Measurements from ENCODE around the gene PRKCZ.

Gene PRKCZ

DNA sequence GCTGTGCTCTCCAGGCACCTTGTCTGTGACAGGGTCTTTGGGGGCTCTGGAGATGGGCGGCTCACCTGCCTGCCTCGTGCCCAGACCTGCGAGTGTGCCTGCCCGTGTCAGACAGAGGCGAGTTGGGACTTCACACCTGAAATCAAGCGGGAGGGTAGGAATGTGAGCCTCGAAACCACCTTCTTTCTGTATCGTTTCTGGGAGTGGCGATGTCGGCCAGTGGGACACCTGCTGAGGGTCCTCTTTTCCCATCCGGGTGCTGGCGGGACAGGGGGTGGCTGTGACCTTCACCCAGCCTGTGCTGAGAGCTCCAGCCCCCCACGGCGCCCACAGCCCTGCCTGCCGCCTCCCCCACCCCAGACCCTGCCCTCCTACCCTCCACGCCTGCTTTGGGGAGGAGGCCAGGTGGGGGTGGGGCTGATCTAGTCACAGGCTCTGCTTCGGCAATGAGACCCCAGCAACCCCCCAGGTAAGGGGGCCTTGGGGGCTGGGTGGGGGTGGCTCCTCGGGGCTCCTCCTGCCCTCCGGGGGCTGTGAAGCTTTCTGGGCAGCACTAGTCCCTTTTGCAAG, 160.0 kb downstream of the PRKCZ start:
- Mint-ChIP-seq H3K36me3 (ENCODE audit: insufficient read depth) (peaks cover 4% of the 10 kb centered on the region), H3K27me3 (no peaks in the 10 kb centered on the region), H3K4me1 (peaks cover 4% of the 10 kb centered on the region), H3K27ac (ENCODE audit: low read depth) (no peak overlapping the region), H3K9me3 (no peaks in the 10 kb centered on the region), H3K4me3 (no peak overlapping the region)
- ATAC-seq (replicated peaks; ENCODE audit: extremely low read depth, poor library complexity, severe bottlenecking): no peak
- DNase-seq (ENCODE audit: low spot score in 2 of 2): no peak

DNA sequence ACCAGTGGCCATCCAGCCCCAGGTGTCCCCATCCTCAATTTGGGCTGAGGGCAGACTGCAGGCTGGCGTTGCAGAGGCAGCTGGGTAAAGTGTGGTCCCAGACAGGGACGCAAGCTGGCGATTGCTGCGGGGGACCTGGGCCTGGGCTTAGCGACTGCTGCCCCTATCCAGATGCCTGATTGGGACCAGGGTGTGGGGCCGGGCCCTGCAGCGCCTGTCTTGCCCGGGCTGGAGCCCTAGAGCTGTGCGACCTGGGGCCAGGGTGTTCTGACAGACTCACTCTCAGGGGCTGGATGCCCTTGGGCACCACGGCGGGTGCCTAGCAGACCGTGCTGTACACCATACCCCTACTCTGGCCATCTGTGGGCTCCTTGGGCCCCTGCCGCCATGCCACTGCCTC, 160.6 kb downstream of the PRKCZ start:
- DNase-seq (ENCODE audit: low spot score in 2 of 2): no peak
- H3K27ac Mint-ChIP-seq (ENCODE audit: low read depth): no peak overlapping the region
- peaks cover 4% of the 10 kb centered on the region for H3K36me3 Mint-ChIP-seq (ENCODE audit: insufficient read depth)
- H3K9me3 Mint-ChIP-seq: no peaks in the 10 kb centered on the region
- H3K4me3 Mint-ChIP-seq: no peak overlapping the region
- no peaks in the 10 kb centered on the region for H3K27me3 Mint-ChIP-seq
- ATAC-seq (replicated peaks; ENCODE audit: extremely low read depth, poor library complexity, severe bottlenecking): no peak
- H3K4me1 Mint-ChIP-seq: peaks cover 4% of the 10 kb centered on the region

DNA sequence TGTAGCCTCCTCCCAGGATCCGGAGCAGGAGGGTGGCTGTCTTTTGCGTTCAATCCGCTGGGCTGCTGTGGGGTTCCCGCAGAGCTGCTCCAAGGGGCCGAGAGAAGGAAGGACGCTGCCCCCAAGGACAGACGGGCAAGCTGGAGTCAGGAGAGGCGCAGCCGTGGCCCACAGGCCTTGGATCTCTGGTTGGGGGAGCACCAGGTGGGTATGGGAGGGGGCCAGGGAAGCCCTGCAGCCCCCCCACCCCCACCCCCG, 162.0 kb downstream of the PRKCZ start:
- peak overlapping the region; percentile 41 for H3K27ac Mint-ChIP-seq (ENCODE audit: low read depth)
- H3K4me1 Mint-ChIP-seq: no peaks in the 10 kb centered on the region
- no peaks in the 10 kb centered on the region for H3K27me3 Mint-ChIP-seq
- peak overlapping the region; percentile 34 for H3K4me3 Mint-ChIP-seq
- ATAC-seq (replicated peaks; ENCODE audit: extremely low read depth, poor library complexity, severe bottlenecking) (no peak), DNase-seq (ENCODE audit: low spot score in 2 of 2) (no peak)
- peaks cover 3% of the 10 kb centered on the region for H3K36me3 Mint-ChIP-seq (ENCODE audit: insufficient read depth)
- H3K9me3 Mint-ChIP-seq: no peaks in the 10 kb centered on the region

DNA sequence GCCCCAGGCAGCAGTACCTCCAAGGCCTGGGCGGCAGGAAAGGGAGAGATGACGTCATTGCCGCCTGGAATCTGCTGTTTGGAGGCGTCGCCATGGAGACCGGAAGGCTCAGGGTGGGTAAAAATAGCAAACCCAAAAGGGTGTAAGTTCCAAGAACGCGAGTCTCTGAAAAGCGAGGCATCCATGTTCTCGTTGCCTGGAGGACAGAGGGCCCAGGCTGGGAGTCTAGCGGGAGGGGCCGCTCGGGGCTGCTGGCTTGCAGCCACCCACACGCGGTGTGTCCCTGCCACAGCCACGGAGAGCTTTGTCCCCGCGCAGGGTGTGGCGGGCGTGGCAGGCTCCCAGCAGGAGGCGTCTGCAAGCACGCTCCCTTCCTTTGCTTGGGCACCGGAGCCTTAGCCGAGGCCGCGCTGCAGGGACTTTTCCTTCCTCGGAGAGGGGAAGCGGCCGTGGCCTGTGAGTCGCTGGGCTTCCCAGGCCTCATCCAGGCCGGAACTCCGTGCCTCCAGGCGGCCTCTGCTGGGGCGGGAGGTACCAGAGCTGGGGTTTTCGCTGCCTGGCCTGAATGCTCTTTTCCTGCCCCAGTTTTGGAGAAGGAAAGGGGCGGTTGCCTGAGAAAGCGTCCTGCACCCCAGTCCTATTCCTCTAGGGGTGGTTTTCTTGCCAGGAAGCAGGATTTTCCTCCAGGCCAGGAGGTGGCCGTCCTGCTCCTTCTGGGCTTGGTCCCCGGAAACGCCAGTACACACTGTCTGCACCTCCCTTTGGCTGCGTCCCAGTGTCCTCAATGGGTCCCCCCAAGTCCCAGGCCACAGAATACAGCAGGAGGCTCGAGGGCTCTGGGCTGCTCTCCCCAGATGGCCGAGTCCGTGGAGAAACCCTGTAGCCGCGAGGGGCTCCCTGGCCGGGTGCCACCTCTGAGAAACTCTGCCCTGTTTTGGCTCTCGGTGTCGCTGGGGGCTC, 162.6 kb downstream of the PRKCZ start:
- Mint-ChIP-seq H3K36me3 (ENCODE audit: insufficient read depth) (peaks cover 3% of the 10 kb centered on the region), H3K4me3 (peak overlapping the region; percentile 34), H3K27ac (ENCODE audit: low read depth) (no peak overlapping the region), H3K9me3 (no peaks in the 10 kb centered on the region), H3K4me1 (no peaks in the 10 kb centered on the region), H3K27me3 (no peaks in the 10 kb centered on the region)
- ATAC-seq (replicated peaks; ENCODE audit: extremely low read depth, poor library complexity, severe bottlenecking): peak; percentile 79
- DNase-seq (ENCODE audit: low spot score in 2 of 2): no peak

DNA sequence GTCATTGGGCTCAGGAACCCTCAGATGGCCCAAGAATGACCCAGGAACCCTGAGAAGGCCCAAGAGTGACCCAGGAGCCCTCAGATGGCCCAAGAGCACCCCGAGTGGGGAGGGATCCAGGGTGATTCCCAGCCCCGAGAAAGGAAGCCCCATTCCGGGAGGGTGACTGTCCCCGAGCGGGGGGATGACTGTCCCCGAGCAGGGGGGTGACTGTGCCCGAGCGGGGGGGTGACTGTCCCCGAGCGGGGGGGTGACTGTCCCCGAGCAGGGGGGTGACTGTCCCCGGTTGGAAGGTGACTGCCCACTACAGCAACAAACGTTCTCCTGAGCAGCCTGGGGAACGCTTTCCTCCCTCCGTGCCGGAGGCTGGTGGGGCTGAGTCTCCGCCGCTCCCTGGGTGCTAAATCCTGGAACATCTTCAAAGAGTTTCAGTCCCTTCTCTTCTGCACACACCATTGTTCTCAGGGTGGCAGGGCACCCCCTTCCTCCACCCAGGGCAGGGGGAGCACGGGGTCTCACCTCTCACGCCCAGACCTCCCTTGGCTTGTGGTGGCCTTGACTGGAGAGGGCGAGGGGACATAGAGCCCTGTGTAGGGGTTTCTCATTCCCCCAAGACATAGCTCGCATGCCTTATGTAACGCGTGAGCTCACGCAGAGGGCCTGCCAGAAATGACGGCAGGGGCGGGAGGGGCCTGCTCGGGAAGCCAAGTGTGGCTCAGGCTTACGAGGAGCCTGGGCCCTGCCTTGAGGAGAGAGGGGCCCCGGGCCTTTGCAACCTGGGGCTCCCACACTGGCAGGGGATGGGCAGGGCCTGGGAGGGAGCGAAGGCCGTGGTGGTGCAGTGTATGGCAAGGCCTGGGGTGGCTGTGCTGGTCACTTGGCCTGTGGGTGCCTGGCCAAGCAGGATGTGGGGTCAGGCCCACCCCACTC, 163.6 kb downstream of the PRKCZ start:
- H3K27me3 Mint-ChIP-seq: no peaks in the 10 kb centered on the region
- H3K4me1 Mint-ChIP-seq: no peaks in the 10 kb centered on the region
- no peaks in the 10 kb centered on the region for H3K9me3 Mint-ChIP-seq
- peaks cover 3% of the 10 kb centered on the region for H3K36me3 Mint-ChIP-seq (ENCODE audit: insufficient read depth)
- no peak for ATAC-seq (replicated peaks; ENCODE audit: extremely low read depth, poor library complexity, severe bottlenecking)
- no peak overlapping the region for H3K4me3 Mint-ChIP-seq
- DNase-seq (ENCODE audit: low spot score in 2 of 2): no peak
- no peak overlapping the region for H3K27ac Mint-ChIP-seq (ENCODE audit: low read depth)

DNA sequence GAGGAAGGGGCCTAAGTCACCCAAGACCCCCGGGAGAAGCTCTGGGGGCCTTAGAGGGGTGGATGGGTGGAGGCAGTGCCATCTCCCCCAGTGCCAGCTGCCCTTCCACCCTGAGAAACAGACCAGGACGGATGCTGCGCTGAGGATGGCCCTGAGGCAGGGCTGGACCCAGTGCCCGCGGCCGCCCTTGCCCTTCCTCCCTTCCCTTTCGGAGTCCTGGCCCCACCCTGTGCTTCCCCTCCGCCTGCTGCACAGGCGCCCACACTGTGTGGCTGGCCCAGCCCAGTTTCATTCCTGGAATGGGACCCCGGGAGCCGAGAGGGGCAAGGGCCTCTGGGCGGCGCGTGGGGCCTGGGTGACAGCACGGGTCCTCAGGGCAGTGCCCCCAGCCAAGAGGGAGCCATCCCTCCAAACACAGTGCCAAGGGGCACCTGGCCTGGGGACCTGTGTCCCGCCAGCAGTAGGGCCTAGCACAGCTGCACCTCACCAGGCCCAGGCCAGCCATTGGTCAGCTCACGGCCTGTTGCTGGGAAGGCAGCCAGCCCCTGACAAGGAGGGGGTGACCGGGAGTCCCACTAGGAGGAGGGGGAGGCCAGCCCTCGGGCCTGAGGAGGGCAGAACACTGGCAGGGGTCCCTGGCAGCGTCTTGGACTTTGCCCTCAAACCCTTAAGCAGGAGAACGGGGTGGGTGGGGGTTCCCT, 164.5 kb downstream of the PRKCZ start:
- H3K27me3 Mint-ChIP-seq: no peaks in the 10 kb centered on the region
- no peak overlapping the region for H3K27ac Mint-ChIP-seq (ENCODE audit: low read depth)
- H3K9me3 Mint-ChIP-seq: no peaks in the 10 kb centered on the region
- H3K4me3 Mint-ChIP-seq: no peak overlapping the region
- H3K4me1 Mint-ChIP-seq: no peaks in the 10 kb centered on the region
- H3K36me3 Mint-ChIP-seq (ENCODE audit: insufficient read depth): no peaks in the 10 kb centered on the region
- ATAC-seq (replicated peaks; ENCODE audit: extremely low read depth, poor library complexity, severe bottlenecking) (no peak), DNase-seq (ENCODE audit: low spot score in 2 of 2) (no peak)

DNA sequence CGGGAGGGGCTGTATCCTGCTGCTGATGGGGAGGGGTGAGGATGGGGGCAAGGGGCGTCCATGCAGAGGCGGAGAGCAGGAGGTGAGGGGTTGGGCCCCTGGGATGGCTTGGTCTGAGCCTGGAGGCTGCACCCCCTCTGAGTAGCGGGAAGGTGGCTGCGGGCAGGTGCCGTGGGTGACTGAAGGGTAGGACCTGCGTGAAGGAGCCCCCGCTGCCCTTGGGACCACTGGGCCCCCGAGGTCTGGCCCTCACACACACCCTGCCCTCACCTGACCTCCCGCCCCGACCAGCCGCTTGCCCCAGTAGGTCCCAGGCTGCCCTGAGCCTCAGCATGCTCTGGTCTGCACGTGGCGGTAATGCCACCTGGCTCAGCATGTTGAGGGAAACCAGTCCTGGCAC, 165.1 kb downstream of the PRKCZ start:
- H3K27me3 Mint-ChIP-seq: no peaks in the 10 kb centered on the region
- no peaks in the 10 kb centered on the region for H3K9me3 Mint-ChIP-seq
- H3K27ac Mint-ChIP-seq (ENCODE audit: low read depth): no peak overlapping the region
- H3K4me1 Mint-ChIP-seq: no peaks in the 10 kb centered on the region
- no peak for DNase-seq (ENCODE audit: low spot score in 2 of 2)
- no peak overlapping the region for H3K4me3 Mint-ChIP-seq
- no peaks in the 10 kb centered on the region for H3K36me3 Mint-ChIP-seq (ENCODE audit: insufficient read depth)
- no peak for ATAC-seq (replicated peaks; ENCODE audit: extremely low read depth, poor library complexity, severe bottlenecking)

DNA sequence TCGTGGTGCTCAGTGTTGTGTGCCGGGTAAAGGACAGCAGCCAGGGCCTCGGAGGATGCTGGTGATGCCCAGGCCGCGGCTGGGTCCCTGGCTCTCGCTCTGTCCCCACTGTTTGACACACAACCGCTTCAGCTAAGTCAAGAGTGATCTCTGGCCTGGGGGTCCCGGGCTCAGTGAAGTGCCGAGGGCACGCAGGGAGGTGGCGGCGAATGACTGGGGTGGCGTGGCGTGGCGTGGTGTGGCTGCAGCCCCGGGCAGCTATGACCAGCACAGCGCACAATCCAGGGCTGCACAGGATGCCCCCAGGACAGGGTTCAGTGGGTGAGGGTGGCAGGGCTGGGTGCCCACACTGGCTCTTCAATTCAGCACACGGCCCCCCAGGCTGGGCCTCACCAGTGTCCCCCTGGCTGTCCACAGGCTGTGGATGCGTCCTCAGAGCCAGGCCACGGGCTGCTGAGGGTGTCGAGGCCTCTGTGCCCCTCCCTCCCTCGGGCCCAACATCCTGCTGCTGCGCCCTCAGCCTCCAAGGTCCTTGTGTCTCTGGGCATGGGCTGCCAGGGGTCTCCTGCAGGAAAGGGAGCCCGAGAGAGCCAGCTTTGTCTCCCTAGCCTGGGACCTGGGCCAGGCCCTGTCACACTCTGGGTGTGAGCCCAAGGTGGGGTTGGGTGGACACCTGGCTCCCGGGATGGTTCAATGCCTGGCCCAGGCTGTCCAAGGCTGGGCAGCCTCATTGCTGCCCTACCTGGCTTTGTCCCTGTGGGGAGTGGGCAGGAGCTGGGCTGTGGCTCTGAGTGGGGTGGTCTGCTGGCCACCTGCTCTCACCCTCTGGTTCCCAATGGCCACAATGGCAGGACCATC, 165.9 kb downstream of the PRKCZ start:
- H3K27me3 Mint-ChIP-seq: no peaks in the 10 kb centered on the region
- no peak for ATAC-seq (replicated peaks; ENCODE audit: extremely low read depth, poor library complexity, severe bottlenecking)
- H3K4me1 Mint-ChIP-seq: no peaks in the 10 kb centered on the region
- H3K36me3 Mint-ChIP-seq (ENCODE audit: insufficient read depth): no peaks in the 10 kb centered on the region
- H3K9me3 Mint-ChIP-seq: no peaks in the 10 kb centered on the region
- H3K4me3 Mint-ChIP-seq: no peak overlapping the region
- DNase-seq (ENCODE audit: low spot score in 2 of 2): no peak
- H3K27ac Mint-ChIP-seq (ENCODE audit: low read depth): no peak overlapping the region

DNA sequence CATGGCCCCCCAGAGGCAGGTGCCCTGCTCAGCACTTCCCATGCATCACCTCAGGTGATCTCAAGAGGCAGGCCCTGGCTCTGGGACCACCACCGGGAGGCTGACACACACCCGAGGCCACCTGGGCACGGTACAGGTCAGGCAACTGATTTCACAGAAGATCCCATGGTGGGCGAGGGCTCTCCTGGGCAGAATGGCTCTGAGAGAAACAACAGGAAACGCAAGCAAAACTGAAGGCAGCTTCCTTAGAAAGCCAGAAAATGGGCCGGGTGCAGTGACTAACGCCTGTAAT, 166.5 kb downstream of the PRKCZ start:
- no peaks in the 10 kb centered on the region for H3K9me3 Mint-ChIP-seq
- H3K27ac Mint-ChIP-seq (ENCODE audit: low read depth): no peak overlapping the region
- ATAC-seq (replicated peaks; ENCODE audit: extremely low read depth, poor library complexity, severe bottlenecking): no peak
- no peaks in the 10 kb centered on the region for H3K27me3 Mint-ChIP-seq
- DNase-seq (ENCODE audit: low spot score in 2 of 2): no peak
- no peaks in the 10 kb centered on the region for H3K36me3 Mint-ChIP-seq (ENCODE audit: insufficient read depth)
- no peaks in the 10 kb centered on the region for H3K4me1 Mint-ChIP-seq
- no peak overlapping the region for H3K4me3 Mint-ChIP-seq

DNA sequence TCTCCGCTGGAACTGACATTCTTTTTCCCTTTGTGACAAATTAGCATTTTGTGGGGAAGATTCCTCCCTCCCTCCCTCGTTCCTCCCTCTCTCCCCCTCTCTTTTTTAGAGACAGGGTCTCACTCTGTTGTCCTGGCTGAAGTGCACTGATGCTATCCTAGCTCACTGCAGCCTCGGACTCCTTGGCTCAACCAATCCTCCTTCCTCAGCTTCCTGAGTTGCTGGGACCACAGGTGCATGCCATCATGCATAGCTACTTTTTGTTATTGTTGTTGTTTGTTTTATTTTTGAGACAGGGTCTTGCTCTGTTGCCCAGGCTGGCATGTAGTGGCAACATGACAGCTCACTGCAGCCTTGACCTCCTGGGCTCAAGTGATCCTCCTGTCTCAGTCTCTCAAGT, 171.1 kb downstream of the PRKCZ start:
- no peak overlapping the region for H3K4me3 Mint-ChIP-seq
- peaks cover 3% of the 10 kb centered on the region for H3K4me1 Mint-ChIP-seq
- H3K27me3 Mint-ChIP-seq: no peaks in the 10 kb centered on the region
- DNase-seq (ENCODE audit: low spot score in 2 of 2): no peak
- H3K27ac Mint-ChIP-seq (ENCODE audit: low read depth): no peak overlapping the region
- H3K36me3 Mint-ChIP-seq (ENCODE audit: insufficient read depth): peaks cover 2% of the 10 kb centered on the region
- no peak for ATAC-seq (replicated peaks; ENCODE audit: extremely low read depth, poor library complexity, severe bottlenecking)
- H3K9me3 Mint-ChIP-seq: no peaks in the 10 kb centered on the region

DNA sequence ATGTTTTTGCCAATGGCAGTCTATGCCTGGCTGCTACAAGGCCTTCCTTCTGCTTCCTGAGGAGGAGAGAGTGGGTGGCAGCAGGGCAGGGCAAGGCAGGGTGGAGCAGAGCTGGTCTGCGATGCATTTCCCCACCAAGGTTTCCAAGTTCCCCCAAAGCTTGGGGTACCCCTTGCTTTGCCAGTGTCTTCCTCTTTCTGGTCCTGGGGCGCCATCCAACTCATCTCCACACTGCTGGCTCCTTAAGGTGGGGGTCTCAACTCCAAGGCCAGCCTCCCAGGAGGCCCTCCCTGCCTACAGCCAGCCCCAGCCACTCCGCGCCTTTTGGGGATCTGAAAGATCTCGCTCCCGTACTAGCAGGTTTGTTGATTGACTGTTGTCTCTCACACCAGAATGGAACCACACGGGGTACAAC, 174.0 kb downstream of the PRKCZ start:
- no peaks in the 10 kb centered on the region for H3K9me3 Mint-ChIP-seq
- peaks cover 9% of the 10 kb centered on the region for H3K4me1 Mint-ChIP-seq
- peaks cover 19% of the 10 kb centered on the region for H3K36me3 Mint-ChIP-seq (ENCODE audit: insufficient read depth)
- no peaks in the 10 kb centered on the region for H3K27me3 Mint-ChIP-seq
- ATAC-seq (replicated peaks; ENCODE audit: extremely low read depth, poor library complexity, severe bottlenecking) (no peak), DNase-seq (ENCODE audit: low spot score in 2 of 2) (no peak)
- no peak overlapping the region for H3K4me3 Mint-ChIP-seq
- H3K27ac Mint-ChIP-seq (ENCODE audit: low read depth): no peak overlapping the region
